HepG2 (cell line): ENCODE results near the gene GRK5. TPM values are rescaled to one million over a fixed set of nuclear protein-coding genes. Genes with fewer than 3 reads are reported as not detected.

Source experiments
- DNMT1 ChIP-seq: sonication (generic); formaldehyde crosslinking; IDR thresholded peaks from 2 replicates; pipeline ENCODE4 v1.5.1; 2020; ENCODE audit warnings: mild to moderate bottlenecking, missing genetic modification reagents
- ELF4 ChIP-seq: sonication (generic); formaldehyde crosslinking; IDR thresholded peaks from 2 replicates; pipeline ENCODE4 v1.5.0; 2020; ENCODE audit warnings: missing genetic modification reagents, mild to moderate bottlenecking, moderate library complexity, borderline replicate concordance
- HOXA5 ChIP-seq: sonication (generic); formaldehyde crosslinking; IDR thresholded peaks from 2 replicates; pipeline ENCODE4 v1.4.0; 2020; ENCODE audit warnings: missing genetic modification reagents
- KLF11 ChIP-seq: IDR thresholded peaks from 2 replicates; pipeline ENCODE4 v1.6.1; 2016; ENCODE audit warnings: missing compliant biosample characterization
- KLF12 ChIP-seq: sonication (generic); formaldehyde crosslinking; IDR thresholded peaks from 2 replicates; pipeline ENCODE4 v1.4.0; 2020; ENCODE audit warnings: missing genetic modification reagents, borderline replicate concordance
- NFATC3 ChIP-seq: sonication (generic); formaldehyde crosslinking; IDR thresholded peaks from 2 replicates; pipeline ENCODE4 v1.5.1; 2020; ENCODE audit warnings: mild to moderate bottlenecking, missing genetic modification reagents
- RFX1 ChIP-seq: fragments of 450-650 bp; IDR thresholded peaks from 2 replicates; pipeline ENCODE4 v1.6.1; 2017
- SIX1 ChIP-seq: sonication (generic); formaldehyde crosslinking; IDR thresholded peaks from 2 replicates; pipeline ENCODE4 v1.4.0; 2020; ENCODE audit warnings: missing genetic modification reagents, borderline replicate concordance
- SRSF1 ChIP-seq: fragments of 200-400 bp; formaldehyde crosslinking; optimal IDR thresholded peaks from 2 replicates; pipeline ENCODE3; 2017; ENCODE audit warnings: mild to moderate bottlenecking, low read depth, low read length, moderate library complexity
- TCF12 ChIP-seq, 2 experiments: fragments of 450-650 bp in 1 of 2; sonication (generic) in 1 of 2; formaldehyde crosslinking in 1 of 2; IDR thresholded peaks; 2 replicates each; pipeline versions ENCODE4 v1.6.1 to v1.8.0; 2017 to 2022; ENCODE audit warnings: antibody characterized with exemption in 1 of 2, mild to moderate bottlenecking in 1 of 2, missing genetic modification reagents in 1 of 2, moderate library complexity in 1 of 2
- ZFY ChIP-seq: sonication (generic); formaldehyde crosslinking; IDR thresholded peaks from 2 replicates; pipeline ENCODE4 v1.4.0; 2020; ENCODE audit warnings: missing genetic modification reagents
- ZIK1 ChIP-seq: sonication (generic); formaldehyde crosslinking; IDR thresholded peaks from 2 replicates; pipeline ENCODE4 v1.5.0; 2020; ENCODE audit warnings: mild to moderate bottlenecking, low read depth, missing genetic modification reagents, borderline replicate concordance
- ZNF180 ChIP-seq: sonication (generic); formaldehyde crosslinking; IDR thresholded peaks from 2 replicates; pipeline ENCODE4 v1.4.0; 2020; ENCODE audit warnings: low read depth, missing genetic modification reagents, borderline replicate concordance
- ZNF234 ChIP-seq: sonication (generic); formaldehyde crosslinking; conservative IDR thresholded peaks from 2 replicates; pipeline ENCODE4 v1.5.1; 2020; ENCODE audit warnings: mild to moderate bottlenecking, missing genetic modification reagents
- ZNF382 ChIP-seq: sonication (generic); formaldehyde crosslinking; IDR thresholded peaks from 2 replicates; pipeline ENCODE4 v1.5.0; 2020; ENCODE audit warnings: missing genetic modification reagents, mild to moderate bottlenecking, borderline replicate concordance
- ZNF496 ChIP-seq: sonication (generic); formaldehyde crosslinking; IDR thresholded peaks from 2 replicates; pipeline ENCODE4 v1.8.1; 2023; ENCODE audit warnings: mild to moderate bottlenecking, moderate library complexity, missing genetic modification reagents; ENCODE audit not compliant: insufficient replicate concordance
- ZNF777 ChIP-seq: sonication (generic); formaldehyde crosslinking; IDR thresholded peaks from 2 replicates; pipeline ENCODE4 v1.4.0; 2020; ENCODE audit warnings: missing genetic modification reagents
- polyA plus RNA-seq, 8 experiments: library from polyadenylated mRNA; depleted of rRNA in 3 of 8; stranded (reverse) in 7 of 8; unstranded in 1 of 8; fragments of >200 nt; fragmentation: Illumina TruSeq in 4 of 8; extraction: Trizol in 4 of 8; gene quantifications; 2 replicates each; pipeline versions ENCODE4 v1.2.1 to v1.2.3, GENCODE V29; 2011 to 2016; ENCODE audit warnings: low read depth in 4 of 8, missing spikeins in 1 of 8, mixed read lengths in 1 of 8; ENCODE audit not compliant: insufficient read depth in 1 of 8
- total RNA-seq, 5 experiments: library from RNA; depleted of rRNA; stranded (reverse); fragments of >200 nt; fragmentation: Illumina TruSeq; extraction: Trizol; gene quantifications; 2 replicates each; pipeline ENCODE4 v1.2.3, GENCODE V29; 2016; ENCODE audit warnings: low read depth in 1 of 5
- TF ChIP-seq, protein P1 (sequence below): sonication (generic); formaldehyde crosslinking; IDR thresholded peaks from 2 replicates; pipeline ENCODE4 v1.8.0; 2022; ENCODE audit warnings: missing genetic modification reagents, mild to moderate bottlenecking, inconsistent platforms, borderline replicate concordance
- TF ChIP-seq, protein P2 (sequence below): sonication (generic); formaldehyde crosslinking; IDR thresholded peaks from 2 replicates; pipeline ENCODE4 v1.4.0; 2020; ENCODE audit warnings: missing genetic modification reagents, borderline replicate concordance
- TF ChIP-seq, protein P3 (sequence below): sonication (generic); formaldehyde crosslinking; IDR thresholded peaks from 2 replicates; pipeline ENCODE4 v1.8.1; 2023; ENCODE audit warnings: mild to moderate bottlenecking, moderate library complexity, missing genetic modification reagents
- TF ChIP-seq, protein P4 (sequence below): IDR thresholded peaks from 2 replicates; pipeline ENCODE4 v1.6.1; 2016; ENCODE audit warnings: low read depth, borderline replicate concordance

Gene GRK5
- total and polyA plus RNA-seq, 2 of the 13 experiments (the other 11 are each of a cell fraction or from before 2014, with no cell fraction given): 10.4 to 12.6 TPM

DNA sequence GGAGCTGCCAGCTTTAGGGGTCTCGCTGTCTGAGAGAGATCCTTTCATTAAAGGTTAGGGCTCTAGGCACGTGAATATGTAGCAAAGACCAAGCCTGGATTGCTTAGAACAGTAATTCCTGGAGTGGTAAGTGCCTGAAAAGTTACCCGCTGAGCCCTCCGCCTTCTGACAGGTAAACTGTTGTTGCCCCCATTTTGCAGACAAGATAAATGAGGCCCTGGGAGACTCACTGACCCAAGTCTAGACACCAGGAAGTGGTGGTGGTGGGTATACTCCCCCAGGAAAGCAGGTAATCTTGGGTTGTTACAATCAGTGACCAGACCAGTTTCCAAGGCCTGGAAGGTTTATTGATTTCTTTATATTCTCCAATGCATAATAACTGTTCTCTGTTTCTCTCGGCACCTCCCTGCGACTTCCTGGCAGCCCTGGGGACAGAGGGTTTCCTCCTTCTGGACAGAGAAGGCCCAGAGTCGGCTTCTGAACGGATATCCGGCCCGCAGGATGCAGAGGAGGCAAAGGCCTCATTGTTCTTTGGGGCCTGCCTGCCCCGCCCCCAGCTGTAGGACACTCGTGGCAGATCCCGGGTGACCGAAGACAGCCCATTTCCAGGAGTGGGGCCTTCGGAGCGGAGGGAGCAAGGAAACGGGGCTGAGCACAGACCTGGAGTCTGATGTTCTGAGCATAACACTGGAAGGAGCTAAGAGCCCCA is 1.3 kb upstream of the GRK5 start (continued):
- no peak for TF ChIP-seq DNMT1 (CRISPR knock-in tag)
- no peak; the same call in 1 of the 2 replicates for TF ChIP-seq HOXA5 (CRISPR knock-in tag)
- no peak for TF ChIP-seq SRSF1
- no peak for TF ChIP-seq NFATC3 (CRISPR knock-in tag)
- TF ChIP-seq ZNF382 (CRISPR knock-in tag): no peak
- TF ChIP-seq ZFY (CRISPR knock-in tag): peak; percentile 88
- no peak for TF ChIP-seq KLF11 (CRISPR knock-in tag)
- no peak for TF ChIP-seq KLF12 (CRISPR knock-in tag)
- TF ChIP-seq, protein P1, sequence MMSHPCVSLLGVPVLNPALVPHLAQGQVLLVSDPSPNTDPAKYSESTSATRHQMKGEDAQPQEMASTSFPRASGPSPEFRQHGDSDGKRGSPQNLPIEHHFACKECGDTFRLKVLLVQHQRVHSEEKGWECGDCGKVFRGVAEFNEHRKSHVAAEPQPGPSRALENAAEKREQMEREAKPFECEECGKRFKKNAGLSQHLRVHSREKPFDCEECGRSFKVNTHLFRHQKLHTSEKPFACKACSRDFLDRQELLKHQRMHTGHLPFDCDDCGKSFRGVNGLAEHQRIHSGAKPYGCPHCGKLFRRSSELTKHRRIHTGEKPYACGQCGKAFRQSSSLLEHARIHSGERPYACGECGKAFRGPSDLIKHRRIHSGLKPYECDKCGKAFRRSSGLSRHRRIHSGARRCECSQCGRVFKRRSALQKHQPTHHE: no peak
- peak; percentile 64; the same call in 1 of the 2 replicates for TF ChIP-seq ELF4 (CRISPR knock-in tag)
- no peak for TF ChIP-seq ZNF234 (CRISPR knock-in tag)
- TF ChIP-seq, protein P2, sequence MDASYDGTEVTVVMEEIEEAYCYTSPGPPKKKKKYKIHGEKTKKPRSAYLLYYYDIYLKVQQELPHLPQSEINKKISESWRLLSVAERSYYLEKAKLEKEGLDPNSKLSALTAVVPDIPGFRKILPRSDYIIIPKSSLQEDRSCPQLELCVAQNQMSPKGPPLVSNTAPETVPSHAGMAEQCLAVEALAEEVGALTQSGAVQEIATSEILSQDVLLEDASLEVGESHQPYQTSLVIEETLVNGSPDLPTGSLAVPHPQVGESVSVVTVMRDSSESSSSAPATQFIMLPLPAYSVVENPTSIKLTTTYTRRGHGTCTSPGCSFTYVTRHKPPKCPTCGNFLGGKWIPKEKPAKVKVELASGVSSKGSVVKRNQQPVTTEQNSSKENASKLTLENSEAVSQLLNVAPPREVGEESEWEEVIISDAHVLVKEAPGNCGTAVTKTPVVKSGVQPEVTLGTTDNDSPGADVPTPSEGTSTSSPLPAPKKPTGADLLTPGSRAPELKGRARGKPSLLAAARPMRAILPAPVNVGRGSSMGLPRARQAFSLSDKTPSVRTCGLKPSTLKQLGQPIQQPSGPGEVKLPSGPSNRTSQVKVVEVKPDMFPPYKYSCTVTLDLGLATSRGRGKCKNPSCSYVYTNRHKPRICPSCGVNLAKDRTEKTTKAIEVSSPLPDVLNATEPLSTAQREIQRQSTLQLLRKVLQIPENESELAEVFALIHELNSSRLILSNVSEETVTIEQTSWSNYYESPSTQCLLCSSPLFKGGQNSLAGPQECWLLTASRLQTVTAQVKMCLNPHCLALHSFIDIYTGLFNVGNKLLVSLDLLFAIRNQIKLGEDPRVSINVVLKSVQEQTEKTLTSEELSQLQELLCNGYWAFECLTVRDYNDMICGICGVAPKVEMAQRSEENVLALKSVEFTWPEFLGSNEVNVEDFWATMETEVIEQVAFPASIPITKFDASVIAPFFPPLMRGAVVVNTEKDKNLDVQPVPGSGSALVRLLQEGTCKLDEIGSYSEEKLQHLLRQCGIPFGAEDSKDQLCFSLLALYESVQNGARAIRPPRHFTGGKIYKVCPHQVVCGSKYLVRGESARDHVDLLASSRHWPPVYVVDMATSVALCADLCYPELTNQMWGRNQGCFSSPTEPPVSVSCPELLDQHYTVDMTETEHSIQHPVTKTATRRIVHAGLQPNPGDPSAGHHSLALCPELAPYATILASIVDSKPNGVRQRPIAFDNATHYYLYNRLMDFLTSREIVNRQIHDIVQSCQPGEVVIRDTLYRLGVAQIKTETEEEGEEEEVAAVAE (CRISPR knock-in tag): no peak
- no peak for TF ChIP-seq SIX1 (CRISPR knock-in tag)
- no peak for TF ChIP-seq TCF12 (IDR thresholded peaks at IDR 0.05)
- no peak for TF ChIP-seq TCF12 (CRISPR knock-in tag; IDR thresholded peaks at IDR 0.05)
- TF ChIP-seq RFX1: no peak
- 0 out of 2 replicates have a peak, but pooled peaks have one; percentile 25 for TF ChIP-seq ZIK1 (CRISPR knock-in tag)
- TF ChIP-seq ZNF777 (CRISPR knock-in tag): no peak; the same call in 1 of the 2 replicates
- TF ChIP-seq, protein P3, sequence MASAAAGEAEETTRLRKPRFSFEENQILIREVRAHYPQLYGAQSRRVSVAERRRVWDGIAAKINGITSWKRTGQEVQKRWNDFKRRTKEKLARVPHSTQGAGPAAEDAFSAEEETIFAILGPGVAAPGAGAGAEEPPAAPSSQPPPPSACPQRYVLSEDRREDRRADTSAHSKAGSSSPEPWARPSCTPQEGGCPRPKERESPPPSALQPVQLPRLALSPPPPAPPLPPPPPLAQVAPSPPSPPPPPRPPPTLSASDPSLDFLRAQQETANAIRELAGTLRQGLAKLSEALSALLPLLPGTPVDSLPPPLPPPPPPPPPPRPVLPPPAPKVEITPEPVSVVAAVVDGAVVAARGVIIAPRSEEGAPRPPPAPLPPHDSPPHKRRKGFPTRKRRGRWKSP (CRISPR knock-in tag): peak; percentile 29
- TF ChIP-seq, protein P4, sequence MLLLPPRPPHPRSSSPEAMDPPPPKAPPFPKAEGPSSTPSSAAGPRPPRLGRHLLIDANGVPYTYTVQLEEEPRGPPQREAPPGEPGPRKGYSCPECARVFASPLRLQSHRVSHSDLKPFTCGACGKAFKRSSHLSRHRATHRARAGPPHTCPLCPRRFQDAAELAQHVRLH (CRISPR knock-in tag): no peak
- no peak for TF ChIP-seq ZNF496 (CRISPR knock-in tag)
- TF ChIP-seq ZNF180: no peak
